Measurements from ENCODE around the gene TNFSF8. TPM values are rescaled to one million over a fixed set of nuclear protein-coding genes. Genes with fewer than 3 reads are reported as not detected.

TNFSF8 gene
- total and polyA plus RNA-seq, 9 of the 15 experiments (the other 6 are each of a cell fraction or from before 2014, with no cell fraction given) = 0.09 TPM; not detected in 8

DNA sequence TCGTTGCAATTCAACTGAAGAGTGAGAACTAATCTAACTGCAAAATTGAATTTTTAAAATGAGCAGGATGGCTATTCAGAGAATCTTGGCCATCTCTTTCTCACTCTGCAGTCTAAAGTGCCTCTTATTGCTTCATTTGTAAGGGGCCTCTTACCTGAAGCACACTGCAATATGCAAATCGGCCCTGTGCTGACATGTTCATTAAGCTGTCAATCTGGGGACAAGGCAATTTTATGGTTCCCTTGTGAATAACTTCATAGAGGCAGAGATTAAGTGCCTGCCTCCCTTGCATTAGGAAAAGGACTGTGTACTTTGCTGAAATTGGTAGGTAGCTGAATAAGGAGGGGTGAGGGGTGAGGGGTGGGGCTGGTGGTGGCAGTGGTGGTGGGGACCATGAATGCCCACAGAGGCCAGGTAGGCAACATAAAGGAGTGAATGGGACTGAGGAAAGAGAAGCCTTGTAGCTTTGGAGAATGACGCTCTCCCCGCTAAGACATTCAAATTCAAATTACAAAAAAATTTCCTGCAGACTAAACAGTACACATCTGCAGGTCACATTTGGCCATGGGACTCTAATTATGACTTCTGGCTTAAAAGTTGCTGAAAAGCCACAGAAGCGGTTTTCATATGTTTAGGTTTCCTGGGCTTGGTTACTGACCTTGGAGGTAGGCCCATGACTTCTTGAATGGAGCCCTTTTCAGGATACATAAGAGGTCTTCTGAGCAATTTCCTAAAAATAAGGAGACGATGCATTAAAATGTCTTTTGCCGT, 25.0 kb downstream of the TNFSF8 start:
- intact Hi-C loops (cut with micrococcal nuclease) = no loop called here
- Histone ChIP-seq H4K20me1 (replicated peaks; ENCODE audit: control insufficient read depth, insufficient read depth, low read length) (no peaks in the 10 kb centered on the region), H3K4me2 (ENCODE audit: insufficient read depth, low read length) (no peak overlapping the region), H3K79me2 (ENCODE audit: control insufficient read depth, insufficient read depth, low read length) (no peaks in the 10 kb centered on the region), H3K36me3 (ENCODE audit: control insufficient read depth, insufficient read depth, low read length) (no peaks in the 10 kb centered on the region), H3K4me3 (no peak overlapping the region), H3K27me3 (ENCODE audit: control insufficient read depth in 2 of 2, insufficient read depth in 2 of 2, low read length in 2 of 2) (no peaks in the 10 kb centered on the region), H3K9ac (ENCODE audit: insufficient read depth in 1 of 2, low read depth in 2 of 2, low read length in 2 of 2) (no peak overlapping the region), H2AFZ (ENCODE audit: low read depth, low read length) (no peak overlapping the region), H3K9me3 (replicated peaks; ENCODE audit: control insufficient read depth, insufficient read depth, low read depth, low read length) (no peaks in the 10 kb centered on the region), H3K9me1 (ENCODE audit: control insufficient read depth, insufficient read depth, low read length) (no peaks in the 10 kb centered on the region), H3K4me1 (replicated peaks in 1 of 2; ENCODE audit: control insufficient read depth in 2 of 2, insufficient read depth in 2 of 2, low read length in 2 of 2) (no peaks in the 10 kb centered on the region), H3K27ac (ENCODE audit: extremely low read depth, low read depth, low read length) (no peak overlapping the region)
- FAIRE-seq (no peak), ATAC-seq (no peak), DNase-seq (ENCODE audit: extremely low read depth in 1 of 4, low spot score in 3 of 4) (no peak)
- ChIA-PET CTCF (ENCODE audit: low intra/inter-chr PET ratio) (no interaction called here), POLR2A (no interaction called here)
- no TSS peak for BruUV-seq (replicated peaks)
- in situ Hi-C loops (cut with MboI) = loop anchor here (25.0 kb wide), 1 partner anchor 168 kb away; no protein-coding TSS in a partner anchor
- WGBS (ENCODE audit: insufficient coverage, low coverage, missing lambda C conversion rate) = under 1% methylated on average over 7 of the region's 7 CpGs
- TF ChIP-seq ZNF3 (CRISPR knock-in tag; IDR thresholded peaks at IDR 0.05) = no peak
- TF ChIP-seq BACH1 (tag; IDR thresholded peaks at IDR 0.05) = no peak
- TF ChIP-seq ZNF408 (CRISPR knock-in tag; IDR thresholded peaks at IDR 0.05; ENCODE audit: low read depth) = no peak
- TF ChIP-seq ZC3H4 (CRISPR knock-in tag; IDR thresholded peaks at IDR 0.05; ENCODE audit: borderline replicate concordance) = no peak
- TF ChIP-seq, protein P1, sequence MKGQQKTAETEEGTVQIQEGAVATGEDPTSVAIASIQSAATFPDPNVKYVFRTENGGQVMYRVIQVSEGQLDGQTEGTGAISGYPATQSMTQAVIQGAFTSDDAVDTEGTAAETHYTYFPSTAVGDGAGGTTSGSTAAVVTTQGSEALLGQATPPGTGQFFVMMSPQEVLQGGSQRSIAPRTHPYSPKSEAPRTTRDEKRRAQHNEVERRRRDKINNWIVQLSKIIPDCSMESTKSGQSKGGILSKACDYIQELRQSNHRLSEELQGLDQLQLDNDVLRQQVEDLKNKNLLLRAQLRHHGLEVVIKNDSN (CRISPR knock-in tag; IDR thresholded peaks at IDR 0.05) = no peak
- TF ChIP-seq HMG20B (CRISPR knock-in tag; IDR thresholded peaks at IDR 0.05) = no peak
- TF ChIP-seq, protein P2, sequence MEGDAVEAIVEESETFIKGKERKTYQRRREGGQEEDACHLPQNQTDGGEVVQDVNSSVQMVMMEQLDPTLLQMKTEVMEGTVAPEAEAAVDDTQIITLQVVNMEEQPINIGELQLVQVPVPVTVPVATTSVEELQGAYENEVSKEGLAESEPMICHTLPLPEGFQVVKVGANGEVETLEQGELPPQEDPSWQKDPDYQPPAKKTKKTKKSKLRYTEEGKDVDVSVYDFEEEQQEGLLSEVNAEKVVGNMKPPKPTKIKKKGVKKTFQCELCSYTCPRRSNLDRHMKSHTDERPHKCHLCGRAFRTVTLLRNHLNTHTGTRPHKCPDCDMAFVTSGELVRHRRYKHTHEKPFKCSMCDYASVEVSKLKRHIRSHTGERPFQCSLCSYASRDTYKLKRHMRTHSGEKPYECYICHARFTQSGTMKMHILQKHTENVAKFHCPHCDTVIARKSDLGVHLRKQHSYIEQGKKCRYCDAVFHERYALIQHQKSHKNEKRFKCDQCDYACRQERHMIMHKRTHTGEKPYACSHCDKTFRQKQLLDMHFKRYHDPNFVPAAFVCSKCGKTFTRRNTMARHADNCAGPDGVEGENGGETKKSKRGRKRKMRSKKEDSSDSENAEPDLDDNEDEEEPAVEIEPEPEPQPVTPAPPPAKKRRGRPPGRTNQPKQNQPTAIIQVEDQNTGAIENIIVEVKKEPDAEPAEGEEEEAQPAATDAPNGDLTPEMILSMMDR (IDR thresholded peaks at IDR 0.05 in 2 of 3, conservative IDR thresholded peaks at IDR 0.05 in 1 of 3; ENCODE audit: insufficient read depth in 2 of 3, low read depth in 1 of 3, low read length in 3 of 3) = no peak
- TF ChIP-seq, protein P3, sequence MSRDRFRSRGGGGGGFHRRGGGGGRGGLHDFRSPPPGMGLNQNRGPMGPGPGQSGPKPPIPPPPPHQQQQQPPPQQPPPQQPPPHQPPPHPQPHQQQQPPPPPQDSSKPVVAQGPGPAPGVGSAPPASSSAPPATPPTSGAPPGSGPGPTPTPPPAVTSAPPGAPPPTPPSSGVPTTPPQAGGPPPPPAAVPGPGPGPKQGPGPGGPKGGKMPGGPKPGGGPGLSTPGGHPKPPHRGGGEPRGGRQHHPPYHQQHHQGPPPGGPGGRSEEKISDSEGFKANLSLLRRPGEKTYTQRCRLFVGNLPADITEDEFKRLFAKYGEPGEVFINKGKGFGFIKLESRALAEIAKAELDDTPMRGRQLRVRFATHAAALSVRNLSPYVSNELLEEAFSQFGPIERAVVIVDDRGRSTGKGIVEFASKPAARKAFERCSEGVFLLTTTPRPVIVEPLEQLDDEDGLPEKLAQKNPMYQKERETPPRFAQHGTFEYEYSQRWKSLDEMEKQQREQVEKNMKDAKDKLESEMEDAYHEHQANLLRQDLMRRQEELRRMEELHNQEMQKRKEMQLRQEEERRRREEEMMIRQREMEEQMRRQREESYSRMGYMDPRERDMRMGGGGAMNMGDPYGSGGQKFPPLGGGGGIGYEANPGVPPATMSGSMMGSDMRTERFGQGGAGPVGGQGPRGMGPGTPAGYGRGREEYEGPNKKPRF (IDR thresholded peaks at IDR 0.05; ENCODE audit: low read depth, low read length) = no peak
- no peak for TF ChIP-seq ZNF592 (IDR thresholded peaks at IDR 0.05)
